Activated CD4-positive, alpha-beta memory T cell treated with anti-CD3 and anti-CD28 coated beads for 36 hours (primary cell): Measurements from ENCODE around the gene GNG7. TPM values are rescaled to one million over a fixed set of nuclear protein-coding genes. Genes with fewer than 3 reads are reported as not detected.

Source experiments
- CTCF ChIA-PET: fragments of 350-600 bp; sonication (Branson Sonifier 250); formaldehyde crosslinking; loops from one replicate; lab custom pipeline; 2021; ENCODE audit warnings: antibody characterized with exemption, inconsistent platforms; lab: Charles Lee
- POLR2A ChIA-PET: fragments of 350-600 bp; sonication (Branson Sonifier 250); formaldehyde crosslinking; loops from one replicate; lab custom pipeline; 2021; ENCODE audit warnings: antibody characterized with exemption; lab: Charles Lee
- DNase-seq: peaks from one replicate; pipeline ENCODE4 v3.0.0-alpha.2; 2020
- H3K27ac Mint-ChIP-seq: one replicate; pipeline ENCODE4 v1.8.0; 2021; ENCODE audit warnings: mixed read lengths
- H3K27me3 Mint-ChIP-seq: one replicate; pipeline ENCODE4 v1.8.0; 2021; ENCODE audit warnings: mixed read lengths
- H3K36me3 Mint-ChIP-seq: one replicate; pipeline ENCODE4 v1.8.0; 2021; ENCODE audit warnings: mixed read lengths
- H3K4me1 Mint-ChIP-seq: one replicate; pipeline ENCODE4 v1.8.0; 2021; ENCODE audit warnings: low read depth, mixed read lengths
- H3K4me3 Mint-ChIP-seq: one replicate; pipeline ENCODE4 v1.8.0; 2021; ENCODE audit warnings: mild to moderate bottlenecking, mixed read lengths
- H3K9me3 Mint-ChIP-seq: one replicate; pipeline ENCODE4 v1.8.0; 2021; ENCODE audit warnings: mixed read lengths
- intact Hi-C: fragments of 100-400 bp; cut with micrococcal nuclease; formaldehyde crosslinking; loops from one replicate; pipeline ENCODE4 v1.15.1; 2023
- total RNA-seq, 2 experiments: library from RNA; stranded (reverse); gene quantifications; one replicate each; pipeline ENCODE4 v1.2.3, GENCODE V29; 2021

GNG7 gene
- total RNA-seq, 2 experiments from 2014 or later: 0.53 to 0.88 TPM

- Mint-ChIP-seq H3K27me3 (peaks cover 1% of the 10 kb centered on the region), H3K27ac (peak overlapping the region; percentile 91), H3K9me3 (peaks cover 4% of the 10 kb centered on the region), H3K36me3 (no peaks in the 10 kb centered on the region), H3K4me3 (peak overlapping the region; percentile 38), H3K4me1 (peaks cover 58% of the 10 kb centered on the region)
- ChIA-PET POLR2A (interaction anchor here (0.6 to 9.6 kb wide), 3 partner anchors 11 to 293 kb away, joined by 3 to 123 read pairs (median 11); partner anchors contain the start of gene GADD45B), CTCF (interaction anchor here (0.6 to 4.4 kb wide), 7 partner anchors 8 to 143 kb away, joined by 3 to 72 read pairs (median 4); partner anchors contain the start of gene GADD45B)
- intact Hi-C loops: no loop called here
- DNase-seq: no peak
These were observed 83.4 kb downstream of the GNG7 start for GRCh38 chr19:2619076-2619475.

GRCh38 chr19:2618611-2619010 is 83.9 kb downstream of the GNG7 start:
- DNase-seq: peak; percentile 93
- Mint-ChIP-seq H3K27ac (peak overlapping the region; percentile 91), H3K9me3 (peaks cover 4% of the 10 kb centered on the region), H3K4me1 (peaks cover 62% of the 10 kb centered on the region), H3K36me3 (no peaks in the 10 kb centered on the region), H3K4me3 (peak overlapping the region; percentile 38), H3K27me3 (peaks cover 1% of the 10 kb centered on the region)
- ChIA-PET POLR2A (interaction anchor here (0.6 to 9.6 kb wide), 3 partner anchors 11 to 294 kb away, joined by 3 to 123 read pairs (median 11); partner anchors contain the start of gene GADD45B), CTCF (interaction anchor here (0.6 to 4.4 kb wide), 10 partner anchors 9 to 162 kb away, joined by 3 to 72 read pairs (median 4); partner anchors contain the start of genes GADD45B and LMNB2)
- intact Hi-C loops: no loop called here

DNA sequence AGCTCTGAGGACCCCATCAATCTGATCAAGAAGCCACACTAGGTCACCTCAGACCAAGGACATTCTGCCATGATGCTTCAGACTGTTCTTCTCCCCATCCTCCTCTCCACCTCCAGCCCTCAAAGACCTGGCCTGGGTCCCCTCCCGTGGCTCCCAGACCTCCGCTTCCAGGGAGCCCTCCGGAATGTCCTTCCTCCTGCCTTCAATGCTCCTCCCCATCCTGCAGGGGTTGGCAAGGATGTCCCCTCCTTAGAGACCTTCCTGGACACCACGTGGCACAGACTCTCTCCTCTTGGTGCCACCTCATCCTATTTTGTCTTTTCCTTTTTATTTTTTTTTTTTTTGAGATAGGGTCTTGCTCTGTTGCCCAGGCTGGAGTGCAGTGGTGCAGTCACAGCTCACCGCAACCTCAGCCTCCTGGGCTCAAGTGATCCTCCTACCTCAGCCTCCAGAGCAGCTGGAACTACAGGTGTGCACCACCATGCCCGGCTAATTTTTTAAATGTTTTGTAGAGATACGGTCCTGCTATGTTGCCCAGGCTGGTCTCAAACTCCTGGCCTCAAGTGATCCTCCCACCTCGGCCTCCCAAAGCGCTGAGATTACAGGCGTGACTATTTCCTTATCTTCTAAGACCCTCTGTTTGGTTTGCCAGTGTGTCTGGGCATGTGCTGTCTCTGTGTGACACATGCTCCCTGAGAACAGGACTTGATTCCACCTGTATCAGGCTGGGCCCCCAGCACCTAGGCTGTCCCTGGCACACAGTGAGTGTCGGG is 84.9 kb downstream of the GNG7 start:
- peaks cover 65% of the 10 kb centered on the region for H3K4me1 Mint-ChIP-seq
- intact Hi-C loops: loop anchor here (2.0 kb wide), 1 partner anchor 15 kb away; no protein-coding TSS in a partner anchor
- peaks cover 1% of the 10 kb centered on the region for H3K27me3 Mint-ChIP-seq
- peaks cover 4% of the 10 kb centered on the region for H3K9me3 Mint-ChIP-seq
- no peak for DNase-seq
- H3K27ac Mint-ChIP-seq: peak overlapping the region; percentile 91
- ChIA-PET POLR2A (interaction anchor here (9.6 kb wide), 1 partner anchor 140 kb away, joined by 123 read pairs; the partner anchor contains the start of gene GADD45B), CTCF (interaction anchor here (0.7 to 4.4 kb wide), 6 partner anchors 8 to 161 kb away, joined by 3 to 72 read pairs (median 4); partner anchors contain the start of gene LMNB2)
- H3K4me3 Mint-ChIP-seq: peak overlapping the region; percentile 2
- H3K36me3 Mint-ChIP-seq: no peaks in the 10 kb centered on the region

- peaks cover 3% of the 10 kb centered on the region for H3K27me3 Mint-ChIP-seq
- H3K4me3 Mint-ChIP-seq: no peak overlapping the region
- no peak overlapping the region for H3K27ac Mint-ChIP-seq
- peak; percentile 75 for DNase-seq
- intact Hi-C loops: loop anchor here (2.0 kb wide), 1 partner anchor 16 kb away; no protein-coding TSS in a partner anchor
- no peaks in the 10 kb centered on the region for H3K36me3 Mint-ChIP-seq
- ChIA-PET POLR2A (interaction anchor here (9.6 kb wide), 1 partner anchor 140 kb away, joined by 123 read pairs; the partner anchor contains the start of gene GADD45B), CTCF (interaction anchor here (0.7 to 2.6 kb wide), 6 partner anchors 12 to 160 kb away, joined by 3 to 26 read pairs (median 3); partner anchors contain the start of gene LMNB2)
- peaks cover 64% of the 10 kb centered on the region for H3K4me1 Mint-ChIP-seq
- H3K9me3 Mint-ChIP-seq: peaks cover 4% of the 10 kb centered on the region
These were observed 85.6 kb downstream of the GNG7 start for GRCh38 chr19:2616741-2617392.

DNA sequence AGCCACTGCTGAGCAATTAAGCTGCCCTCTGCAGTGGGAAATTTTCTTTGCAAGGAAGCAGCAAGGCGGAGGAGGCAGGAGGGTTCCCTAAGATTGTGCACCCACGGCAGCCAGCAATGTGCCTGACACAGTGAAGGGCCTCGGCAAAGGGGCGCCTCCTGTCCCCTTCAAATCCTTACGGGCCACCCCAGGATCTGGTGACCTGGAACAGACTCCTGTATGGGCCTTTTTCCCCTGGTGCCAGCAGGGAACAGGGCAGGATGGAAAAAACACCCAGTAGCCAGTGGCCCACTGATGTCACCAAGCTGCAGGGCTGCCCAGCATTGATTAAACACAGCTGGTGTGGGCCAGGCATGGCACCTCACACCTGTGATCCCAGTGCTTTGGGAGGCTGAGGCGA is 86.7 kb downstream of the GNG7 start:
- peaks cover 4% of the 10 kb centered on the region for H3K9me3 Mint-ChIP-seq
- H3K27me3 Mint-ChIP-seq: peaks cover 3% of the 10 kb centered on the region
- H3K4me1 Mint-ChIP-seq: peaks cover 57% of the 10 kb centered on the region
- no peak overlapping the region for H3K27ac Mint-ChIP-seq
- intact Hi-C loops: loop anchor here (2.0 kb wide), 1 partner anchor 17 kb away; no protein-coding TSS in a partner anchor
- ChIA-PET POLR2A (interaction anchor here (9.6 kb wide), 1 partner anchor 139 kb away, joined by 123 read pairs; the partner anchor contains the start of gene GADD45B), CTCF (interaction anchor here (0.6 to 9.5 kb wide), 5 partner anchors 13 to 146 kb away, joined by 3 to 174 read pairs (median 13); partner anchors contain the start of gene GADD45B)
- H3K36me3 Mint-ChIP-seq: no peaks in the 10 kb centered on the region
- H3K4me3 Mint-ChIP-seq: no peak overlapping the region
- no peak for DNase-seq

GRCh38 chr19:2613507-2614295 is 88.8 kb downstream of the GNG7 start:
- POLR2A ChIA-PET: interaction anchor here (0.6 to 9.6 kb wide), 2 partner anchors 137 to 245 kb away, joined by 3 to 123 read pairs; partner anchors contain the start of gene GADD45B
- peaks cover 49% of the 10 kb centered on the region for H3K4me1 Mint-ChIP-seq

DNA sequence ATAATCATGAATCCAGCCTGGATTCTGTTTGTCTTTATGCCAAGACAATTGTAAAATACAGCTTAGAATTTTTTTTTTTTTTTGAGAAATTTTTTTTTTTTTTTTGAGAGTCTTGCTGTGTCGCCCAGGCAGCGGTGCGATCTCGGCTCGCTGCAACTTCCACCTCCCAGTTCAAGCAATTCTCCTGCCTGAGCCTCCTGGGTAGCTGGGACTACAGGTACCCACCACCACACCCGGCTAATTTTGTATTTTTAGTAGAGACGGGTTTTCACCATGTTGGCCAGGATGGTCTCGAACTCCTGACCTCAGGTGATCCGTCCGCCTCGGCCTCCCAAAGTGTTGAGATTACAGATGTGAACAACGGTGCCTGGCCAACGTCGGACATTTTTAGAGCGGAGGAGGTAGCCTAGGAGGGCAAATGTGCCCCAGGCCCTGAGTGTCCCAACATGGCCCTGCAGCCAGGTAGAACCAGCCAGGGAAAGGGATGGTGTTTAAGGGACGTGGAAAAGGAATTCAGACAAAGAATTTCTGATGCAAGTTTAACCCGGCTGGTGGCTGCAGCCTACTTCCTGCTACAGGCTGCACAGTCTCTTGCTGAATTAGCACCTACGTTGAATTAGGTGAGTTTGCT is 89.8 kb downstream of the GNG7 start:
- no peak for DNase-seq
- intact Hi-C loops: loop anchor here (2.0 to 5.0 kb wide), 3 partner anchors 35 to 218 kb away; no protein-coding TSS in a partner anchor
- no peak overlapping the region for H3K4me3 Mint-ChIP-seq
- H3K27ac Mint-ChIP-seq: no peak overlapping the region
- ChIA-PET POLR2A (interaction anchor here (1.0 kb wide), 1 partner anchor 137 kb away, joined by 4 read pairs; the partner anchor contains the start of gene GADD45B), CTCF (interaction anchor here (0.6 to 9.5 kb wide), 11 partner anchors 7 to 659 kb away, joined by 3 to 174 read pairs (median 7); partner anchors contain the start of gene GADD45B)
- H3K9me3 Mint-ChIP-seq: peaks cover 4% of the 10 kb centered on the region
- H3K36me3 Mint-ChIP-seq: no peaks in the 10 kb centered on the region
- H3K4me1 Mint-ChIP-seq: peaks cover 48% of the 10 kb centered on the region
- peaks cover 16% of the 10 kb centered on the region for H3K27me3 Mint-ChIP-seq

More at GRCh38 chr19:2613507-2614295, 88.8 kb downstream of the GNG7 start:
- CTCF ChIA-PET: interaction anchor here (0.6 to 9.5 kb wide), 35 partner anchors 10 to 455 kb away, joined by 3 to 174 read pairs (median 5); partner anchors contain the start of genes GADD45B and LMNB2
- intact Hi-C loops: loop anchor here (2.0 to 5.0 kb wide), 3 partner anchors 36 to 219 kb away; no protein-coding TSS in a partner anchor
- no peak overlapping the region for H3K4me3 Mint-ChIP-seq
- peaks cover 4% of the 10 kb centered on the region for H3K9me3 Mint-ChIP-seq
- H3K27me3 Mint-ChIP-seq: peaks cover 12% of the 10 kb centered on the region
- no peaks in the 10 kb centered on the region for H3K36me3 Mint-ChIP-seq
- DNase-seq: peak; percentile 74
- no peak overlapping the region for H3K27ac Mint-ChIP-seq

DNA sequence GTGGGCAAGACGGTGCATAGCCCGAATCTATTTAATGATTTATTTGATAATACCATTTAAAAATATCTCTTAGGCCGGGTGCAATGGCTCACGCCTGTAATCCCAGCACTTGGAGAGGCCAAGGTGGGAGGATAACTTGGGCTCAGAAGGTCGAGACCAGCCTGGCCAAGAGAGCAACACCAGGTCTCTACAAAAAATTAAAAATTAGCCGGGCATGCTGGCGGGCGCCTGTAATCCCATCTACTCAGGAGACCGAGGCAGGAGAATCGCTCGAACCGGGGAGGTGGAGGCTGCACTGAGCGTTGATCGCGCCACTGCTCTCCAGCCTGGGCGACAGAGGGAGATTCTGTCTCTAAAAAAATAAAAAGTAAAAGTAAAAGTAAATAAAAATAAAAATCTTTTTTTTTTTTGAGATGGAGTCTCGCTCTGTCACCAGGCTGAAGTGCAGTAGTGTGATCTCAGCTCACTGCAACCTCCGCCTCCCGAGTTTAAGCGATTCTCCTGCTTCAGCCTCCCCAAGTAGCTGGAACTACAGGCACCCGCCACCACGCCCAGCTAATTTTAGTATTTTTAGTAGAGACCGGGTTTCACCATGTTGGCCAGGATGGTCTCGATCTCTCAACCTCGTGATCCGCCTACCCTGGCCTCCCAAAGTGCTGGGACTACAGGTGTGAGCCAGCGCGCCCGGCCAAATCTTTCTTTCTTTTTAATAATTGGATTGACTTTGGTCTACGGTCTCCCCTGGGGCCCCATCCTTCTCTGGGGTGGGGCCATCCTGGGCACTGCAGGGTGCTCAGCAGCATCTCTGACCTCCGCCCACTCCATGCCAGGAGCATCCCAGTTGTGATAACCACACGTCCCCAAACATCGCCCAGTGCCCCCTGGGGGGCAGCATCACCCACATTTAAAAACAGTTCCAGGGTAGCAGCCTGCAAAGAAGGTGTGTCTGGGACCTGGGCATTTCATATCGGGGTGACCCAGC is 90.7 kb downstream of the GNG7 start:
- Mint-ChIP-seq H3K27me3 (peaks cover 17% of the 10 kb centered on the region), H3K36me3 (no peaks in the 10 kb centered on the region), H3K9me3 (peaks cover 4% of the 10 kb centered on the region), H3K4me3 (peak overlapping the region; percentile 78), H3K27ac (no peak overlapping the region), H3K4me1 (peaks cover 40% of the 10 kb centered on the region)
- ChIA-PET POLR2A (interaction anchor here (0.6 to 5.1 kb wide), 7 partner anchors 9 to 716 kb away, joined by 3 to 65 read pairs (median 3); partner anchors contain the start of gene GADD45B), CTCF (interaction anchor here (0.6 to 9.5 kb wide), 48 partner anchors 8 to 658 kb away, joined by 3 to 174 read pairs (median 5); partner anchors contain the start of genes GADD45B, LMNB2, LSM7 and PEAK3)
- DNase-seq: no peak
- intact Hi-C loops: loop anchor here (2.0 to 5.0 kb wide), 3 partner anchors 34 to 217 kb away; no protein-coding TSS in a partner anchor
